Measurements from ENCODE around the gene TRPM3. TPM values are rescaled to one million over a fixed set of nuclear protein-coding genes. Genes with fewer than 3 reads are reported as not detected.
"Not testable (repeated sequence)": the region's sequence is repeated elsewhere in the genome, so short reads cannot be mapped to it uniquely, and the experiment has no call there.

The TRPM3 gene
- total and polyA plus RNA-seq, 4 donors: 0.07 to 0.89 (median 0.67) TPM

DNA sequence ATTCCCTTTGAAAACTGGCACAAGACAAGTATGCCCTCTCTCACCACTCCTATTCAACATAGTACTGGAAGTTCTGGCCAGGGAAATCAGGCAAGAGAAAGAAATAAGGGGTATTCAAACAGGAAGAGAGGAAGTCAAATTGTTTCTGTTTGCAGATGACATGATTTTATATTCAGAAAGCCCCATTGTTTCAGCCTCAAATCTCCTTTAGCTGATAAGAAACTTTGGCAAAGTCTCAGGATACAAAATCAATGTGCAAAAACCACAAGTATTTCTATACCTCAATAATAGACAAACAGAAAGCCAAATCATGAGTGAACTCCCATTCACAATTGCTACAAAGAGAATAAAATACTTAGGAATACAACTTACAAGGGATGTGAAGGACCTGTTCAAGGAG is 476.8 kb downstream of the TRPM3 start:
- not testable (repeated sequence) for H3K9me3 ChIP-seq (ENCODE audit: control insufficient read depth in 4 of 4, low read length in 3 of 4); H3K4me1 ChIP-seq (ENCODE audit: control insufficient read depth in 4 of 4, insufficient read depth in 4 of 4, low read length in 3 of 4)

DNA sequence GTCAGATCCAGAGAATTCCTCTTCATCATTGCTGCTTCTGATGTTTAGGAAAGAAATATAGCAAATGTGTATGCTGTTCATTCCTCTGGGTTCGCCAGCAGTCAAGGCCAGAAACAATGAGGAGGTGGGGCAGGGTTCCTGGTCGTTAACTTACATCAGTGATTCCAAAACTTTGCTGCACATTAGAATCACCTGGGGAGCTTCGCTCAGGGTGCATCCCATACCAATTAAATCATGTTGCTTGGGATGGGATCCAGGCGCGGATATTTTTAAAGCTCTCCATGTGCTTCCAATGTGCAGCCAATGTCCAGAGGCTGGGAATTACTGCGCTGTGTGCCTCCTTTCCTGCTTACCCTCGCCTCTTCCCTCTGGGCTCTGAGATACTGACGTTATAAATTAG is 479.1 kb downstream of the TRPM3 start:
- 90% methylated on average over 8 of the region's 8 CpGs for WGBS
- Histone ChIP-seq H3K4me3 (ENCODE audit: low read depth in 1 of 3, low read length in 3 of 3) (no peak overlapping the region), H3K9ac (ENCODE audit: low read depth in 1 of 2, low read length in 2 of 2) (no peak overlapping the region), H3K27ac (ENCODE audit: low read depth in 1 of 2, low read length in 2 of 2) (no peak overlapping the region), H3K4me1 (ENCODE audit: control insufficient read depth in 4 of 4, insufficient read depth in 4 of 4, low read length in 3 of 4) (no peaks in the 10 kb centered on the region), H3K36me3 (ENCODE audit: control insufficient read depth in 4 of 4, insufficient read depth in 3 of 4, low read depth in 1 of 4, low read length in 3 of 4) (no peaks in the 10 kb centered on the region), H3K27me3 (ENCODE audit: control insufficient read depth in 4 of 4, insufficient read depth in 4 of 4, low read length in 3 of 4) (no peaks in the 10 kb centered on the region), H3K9me3 (ENCODE audit: control insufficient read depth in 4 of 4, low read length in 3 of 4) (no peaks in the 10 kb centered on the region)
- no peak for TF ChIP-seq TAF1 (conservative IDR thresholded peaks at IDR 0.05)
- no peak for TF ChIP-seq GABPA (IDR thresholded peaks at IDR 0.05 in 1 of 2, conservative IDR thresholded peaks at IDR 0.05 in 1 of 2)
- no peak for TF ChIP-seq HNF4A (conservative IDR thresholded peaks at IDR 0.05)
- DNase-seq (ENCODE audit: low spot score): no peak

More for the DNA sequence above, 476.8 kb downstream of the TRPM3 start:
- DNase-seq (ENCODE audit: low spot score); H3K27me3 ChIP-seq (ENCODE audit: control insufficient read depth in 4 of 4, insufficient read depth in 4 of 4, low read length in 3 of 4); H3K36me3 ChIP-seq (ENCODE audit: control insufficient read depth in 4 of 4, insufficient read depth in 3 of 4, low read depth in 1 of 4, low read length in 3 of 4); H3K4me3 ChIP-seq (ENCODE audit: low read depth in 1 of 3, low read length in 3 of 3); H3K27ac ChIP-seq (ENCODE audit: low read depth in 1 of 2, low read length in 2 of 2); H3K9ac ChIP-seq (ENCODE audit: low read depth in 1 of 2, low read length in 2 of 2): not testable (repeated sequence)

DNA sequence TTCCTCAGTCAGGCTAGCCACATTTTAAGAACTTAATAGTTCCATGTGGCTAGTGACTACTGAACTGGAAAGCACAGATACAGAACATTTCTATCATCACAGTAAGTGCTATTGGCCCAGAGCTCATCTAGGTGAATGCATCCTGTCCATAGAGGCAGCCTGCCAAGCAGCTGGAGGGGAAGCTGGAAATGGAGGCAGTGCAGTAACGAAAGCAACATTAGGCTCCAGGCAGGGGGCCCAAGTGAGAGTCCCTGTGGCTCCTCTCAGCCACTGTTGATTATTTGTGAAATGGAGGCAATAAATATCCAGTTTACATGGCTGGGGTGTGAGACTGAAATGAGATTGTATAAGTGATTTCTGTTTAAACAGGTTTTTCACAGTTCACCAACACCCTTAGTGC is 479.8 kb downstream of the TRPM3 start:
- 76% methylated on average over 1 of the region's 1 CpG for WGBS
- Histone ChIP-seq H3K27ac (ENCODE audit: low read depth in 1 of 2, low read length in 2 of 2) (no peak overlapping the region), H3K36me3 (ENCODE audit: control insufficient read depth in 4 of 4, insufficient read depth in 3 of 4, low read depth in 1 of 4, low read length in 3 of 4) (no peaks in the 10 kb centered on the region), H3K4me3 (ENCODE audit: low read depth in 1 of 3, low read length in 3 of 3) (no peak overlapping the region), H3K9ac (ENCODE audit: low read depth in 1 of 2, low read length in 2 of 2) (no peak overlapping the region), H3K27me3 (ENCODE audit: control insufficient read depth in 4 of 4, insufficient read depth in 4 of 4, low read length in 3 of 4) (no peaks in the 10 kb centered on the region), H3K9me3 (ENCODE audit: control insufficient read depth in 4 of 4, low read length in 3 of 4) (no peaks in the 10 kb centered on the region), H3K4me1 (ENCODE audit: control insufficient read depth in 4 of 4, insufficient read depth in 4 of 4, low read length in 3 of 4) (no peaks in the 10 kb centered on the region)
- TF ChIP-seq YY1 (IDR thresholded peaks at IDR 0.05) (no peak), HNF4G (IDR thresholded peaks at IDR 0.05) (no peak), TAF1 (conservative IDR thresholded peaks at IDR 0.05) (no peak), NR2F2 (IDR thresholded peaks at IDR 0.05) (no peak), HNF4A (conservative IDR thresholded peaks at IDR 0.05) (no peak), RAD21 (IDR thresholded peaks at IDR 0.05) (no peak), EGR1 (IDR thresholded peaks at IDR 0.05; ENCODE audit: low read depth in 2 of 2) (no peak), RXRA (IDR thresholded peaks at IDR 0.05) (no peak), JUND (IDR thresholded peaks at IDR 0.05) (no peak), SP1 (IDR thresholded peaks at IDR 0.05) (no peak), FOXA1 (IDR thresholded peaks at IDR 0.05) (no peak)
- TF ChIP-seq, protein P1, sequence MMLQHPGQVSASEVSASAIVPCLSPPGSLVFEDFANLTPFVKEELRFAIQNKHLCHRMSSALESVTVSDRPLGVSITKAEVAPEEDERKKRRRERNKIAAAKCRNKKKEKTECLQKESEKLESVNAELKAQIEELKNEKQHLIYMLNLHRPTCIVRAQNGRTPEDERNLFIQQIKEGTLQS (IDR thresholded peaks at IDR 0.05): no peak
- TF ChIP-seq, protein P2, sequence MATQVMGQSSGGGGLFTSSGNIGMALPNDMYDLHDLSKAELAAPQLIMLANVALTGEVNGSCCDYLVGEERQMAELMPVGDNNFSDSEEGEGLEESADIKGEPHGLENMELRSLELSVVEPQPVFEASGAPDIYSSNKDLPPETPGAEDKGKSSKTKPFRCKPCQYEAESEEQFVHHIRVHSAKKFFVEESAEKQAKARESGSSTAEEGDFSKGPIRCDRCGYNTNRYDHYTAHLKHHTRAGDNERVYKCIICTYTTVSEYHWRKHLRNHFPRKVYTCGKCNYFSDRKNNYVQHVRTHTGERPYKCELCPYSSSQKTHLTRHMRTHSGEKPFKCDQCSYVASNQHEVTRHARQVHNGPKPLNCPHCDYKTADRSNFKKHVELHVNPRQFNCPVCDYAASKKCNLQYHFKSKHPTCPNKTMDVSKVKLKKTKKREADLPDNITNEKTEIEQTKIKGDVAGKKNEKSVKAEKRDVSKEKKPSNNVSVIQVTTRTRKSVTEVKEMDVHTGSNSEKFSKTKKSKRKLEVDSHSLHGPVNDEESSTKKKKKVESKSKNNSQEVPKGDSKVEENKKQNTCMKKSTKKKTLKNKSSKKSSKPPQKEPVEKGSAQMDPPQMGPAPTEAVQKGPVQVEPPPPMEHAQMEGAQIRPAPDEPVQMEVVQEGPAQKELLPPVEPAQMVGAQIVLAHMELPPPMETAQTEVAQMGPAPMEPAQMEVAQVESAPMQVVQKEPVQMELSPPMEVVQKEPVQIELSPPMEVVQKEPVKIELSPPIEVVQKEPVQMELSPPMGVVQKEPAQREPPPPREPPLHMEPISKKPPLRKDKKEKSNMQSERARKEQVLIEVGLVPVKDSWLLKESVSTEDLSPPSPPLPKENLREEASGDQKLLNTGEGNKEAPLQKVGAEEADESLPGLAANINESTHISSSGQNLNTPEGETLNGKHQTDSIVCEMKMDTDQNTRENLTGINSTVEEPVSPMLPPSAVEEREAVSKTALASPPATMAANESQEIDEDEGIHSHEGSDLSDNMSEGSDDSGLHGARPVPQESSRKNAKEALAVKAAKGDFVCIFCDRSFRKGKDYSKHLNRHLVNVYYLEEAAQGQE (IDR thresholded peaks at IDR 0.05): no peak
- TF ChIP-seq, protein P3, sequence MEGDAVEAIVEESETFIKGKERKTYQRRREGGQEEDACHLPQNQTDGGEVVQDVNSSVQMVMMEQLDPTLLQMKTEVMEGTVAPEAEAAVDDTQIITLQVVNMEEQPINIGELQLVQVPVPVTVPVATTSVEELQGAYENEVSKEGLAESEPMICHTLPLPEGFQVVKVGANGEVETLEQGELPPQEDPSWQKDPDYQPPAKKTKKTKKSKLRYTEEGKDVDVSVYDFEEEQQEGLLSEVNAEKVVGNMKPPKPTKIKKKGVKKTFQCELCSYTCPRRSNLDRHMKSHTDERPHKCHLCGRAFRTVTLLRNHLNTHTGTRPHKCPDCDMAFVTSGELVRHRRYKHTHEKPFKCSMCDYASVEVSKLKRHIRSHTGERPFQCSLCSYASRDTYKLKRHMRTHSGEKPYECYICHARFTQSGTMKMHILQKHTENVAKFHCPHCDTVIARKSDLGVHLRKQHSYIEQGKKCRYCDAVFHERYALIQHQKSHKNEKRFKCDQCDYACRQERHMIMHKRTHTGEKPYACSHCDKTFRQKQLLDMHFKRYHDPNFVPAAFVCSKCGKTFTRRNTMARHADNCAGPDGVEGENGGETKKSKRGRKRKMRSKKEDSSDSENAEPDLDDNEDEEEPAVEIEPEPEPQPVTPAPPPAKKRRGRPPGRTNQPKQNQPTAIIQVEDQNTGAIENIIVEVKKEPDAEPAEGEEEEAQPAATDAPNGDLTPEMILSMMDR (IDR thresholded peaks at IDR 0.05; ENCODE audit: low read depth, low read length, missing input control): no peak
- TF ChIP-seq, protein P4, sequence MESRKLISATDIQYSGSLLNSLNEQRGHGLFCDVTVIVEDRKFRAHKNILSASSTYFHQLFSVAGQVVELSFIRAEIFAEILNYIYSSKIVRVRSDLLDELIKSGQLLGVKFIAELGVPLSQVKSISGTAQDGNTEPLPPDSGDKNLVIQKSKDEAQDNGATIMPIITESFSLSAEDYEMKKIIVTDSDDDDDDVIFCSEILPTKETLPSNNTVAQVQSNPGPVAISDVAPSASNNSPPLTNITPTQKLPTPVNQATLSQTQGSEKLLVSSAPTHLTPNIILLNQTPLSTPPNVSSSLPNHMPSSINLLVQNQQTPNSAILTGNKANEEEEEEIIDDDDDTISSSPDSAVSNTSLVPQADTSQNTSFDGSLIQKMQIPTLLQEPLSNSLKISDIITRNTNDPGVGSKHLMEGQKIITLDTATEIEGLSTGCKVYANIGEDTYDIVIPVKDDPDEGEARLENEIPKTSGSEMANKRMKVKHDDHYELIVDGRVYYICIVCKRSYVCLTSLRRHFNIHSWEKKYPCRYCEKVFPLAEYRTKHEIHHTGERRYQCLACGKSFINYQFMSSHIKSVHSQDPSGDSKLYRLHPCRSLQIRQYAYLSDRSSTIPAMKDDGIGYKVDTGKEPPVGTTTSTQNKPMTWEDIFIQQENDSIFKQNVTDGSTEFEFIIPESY (IDR thresholded peaks at IDR 0.05): no peak
- no peak for DNase-seq (ENCODE audit: low spot score)

Data from liver (tissue), 9 donors.